Measurements from ENCODE around the gene PCYT1A.

- TF ChIP-seq POLR2A (IDR thresholded peaks at IDR 0.05; ENCODE audit: low read length) (no peak), GATA1 (IDR thresholded peaks at IDR 0.05; ENCODE audit: low read depth, low read length) (no peak)
Observed at GRCh38 chr3:196207833-196208607, 79.5 kb downstream of the PCYT1A start.

Measured in erythroblast (primary cell).